ENCODE results near the gene GPR150.

GPR150 gene

DNA sequence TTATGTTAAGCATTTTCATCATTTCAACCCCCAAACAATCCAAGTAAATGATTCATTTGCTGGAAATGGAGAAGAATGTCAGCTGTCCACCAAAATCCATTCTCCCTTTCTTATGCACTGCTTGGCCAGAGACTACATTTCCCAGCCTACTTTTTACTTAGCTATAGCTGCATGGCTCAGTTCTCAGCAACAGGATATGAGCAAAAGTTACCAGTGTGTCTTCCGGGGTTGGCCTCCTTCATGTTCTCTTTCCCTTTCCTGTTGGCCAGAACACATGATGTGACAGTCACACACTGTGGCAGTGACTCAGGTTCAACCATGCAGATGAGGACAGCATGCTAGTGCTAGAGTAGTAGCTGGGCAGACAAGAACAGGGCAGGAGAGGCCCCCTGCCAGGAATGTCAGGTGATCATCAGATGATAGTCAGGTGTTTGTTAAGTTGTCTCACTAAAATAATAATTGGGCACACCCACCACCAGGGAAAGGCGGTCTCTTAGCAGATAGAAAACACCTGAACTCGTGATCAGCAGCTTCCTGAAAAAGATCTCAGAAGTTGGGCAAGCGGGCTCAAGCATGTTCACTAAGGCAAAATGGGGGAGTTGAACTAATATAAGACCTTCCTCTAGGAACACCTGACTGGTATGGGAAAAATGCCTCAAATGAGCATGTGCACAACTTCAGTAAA, 12.2 kb downstream of the GPR150 start:
- TF ChIP-seq POLR2AphosphoS5 (IDR thresholded peaks at IDR 0.05; ENCODE audit: low read depth, low read length) = no peak
- no peak for TF ChIP-seq SIN3A (IDR thresholded peaks at IDR 0.05; ENCODE audit: borderline replicate concordance, insufficient read depth, low read length)
- no peak for TF ChIP-seq TAF1 (IDR thresholded peaks at IDR 0.05; ENCODE audit: borderline replicate concordance, insufficient read depth, low read length)
- TF ChIP-seq, protein P1, sequence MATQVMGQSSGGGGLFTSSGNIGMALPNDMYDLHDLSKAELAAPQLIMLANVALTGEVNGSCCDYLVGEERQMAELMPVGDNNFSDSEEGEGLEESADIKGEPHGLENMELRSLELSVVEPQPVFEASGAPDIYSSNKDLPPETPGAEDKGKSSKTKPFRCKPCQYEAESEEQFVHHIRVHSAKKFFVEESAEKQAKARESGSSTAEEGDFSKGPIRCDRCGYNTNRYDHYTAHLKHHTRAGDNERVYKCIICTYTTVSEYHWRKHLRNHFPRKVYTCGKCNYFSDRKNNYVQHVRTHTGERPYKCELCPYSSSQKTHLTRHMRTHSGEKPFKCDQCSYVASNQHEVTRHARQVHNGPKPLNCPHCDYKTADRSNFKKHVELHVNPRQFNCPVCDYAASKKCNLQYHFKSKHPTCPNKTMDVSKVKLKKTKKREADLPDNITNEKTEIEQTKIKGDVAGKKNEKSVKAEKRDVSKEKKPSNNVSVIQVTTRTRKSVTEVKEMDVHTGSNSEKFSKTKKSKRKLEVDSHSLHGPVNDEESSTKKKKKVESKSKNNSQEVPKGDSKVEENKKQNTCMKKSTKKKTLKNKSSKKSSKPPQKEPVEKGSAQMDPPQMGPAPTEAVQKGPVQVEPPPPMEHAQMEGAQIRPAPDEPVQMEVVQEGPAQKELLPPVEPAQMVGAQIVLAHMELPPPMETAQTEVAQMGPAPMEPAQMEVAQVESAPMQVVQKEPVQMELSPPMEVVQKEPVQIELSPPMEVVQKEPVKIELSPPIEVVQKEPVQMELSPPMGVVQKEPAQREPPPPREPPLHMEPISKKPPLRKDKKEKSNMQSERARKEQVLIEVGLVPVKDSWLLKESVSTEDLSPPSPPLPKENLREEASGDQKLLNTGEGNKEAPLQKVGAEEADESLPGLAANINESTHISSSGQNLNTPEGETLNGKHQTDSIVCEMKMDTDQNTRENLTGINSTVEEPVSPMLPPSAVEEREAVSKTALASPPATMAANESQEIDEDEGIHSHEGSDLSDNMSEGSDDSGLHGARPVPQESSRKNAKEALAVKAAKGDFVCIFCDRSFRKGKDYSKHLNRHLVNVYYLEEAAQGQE (IDR thresholded peaks at IDR 0.05; ENCODE audit: insufficient read depth in 1 of 2, low read depth in 2 of 2, low read length in 2 of 2) = no peak
- TF ChIP-seq FOXP2 (optimal IDR thresholded peaks at IDR 0.05; ENCODE audit: borderline replicate concordance, extremely low read depth, extremely low read length, insufficient read depth) = no peak

GRCh38 chr5:95633671-95634070, 13.8 kb downstream of the GPR150 start:
- TF ChIP-seq, protein P1 (IDR thresholded peaks at IDR 0.05; ENCODE audit: insufficient read depth in 1 of 2, low read depth in 2 of 2, low read length in 2 of 2) = no peak
- no peak for TF ChIP-seq SIN3A (IDR thresholded peaks at IDR 0.05; ENCODE audit: borderline replicate concordance, insufficient read depth, low read length)
- no peak for TF ChIP-seq FOXP2 (optimal IDR thresholded peaks at IDR 0.05; ENCODE audit: borderline replicate concordance, extremely low read depth, extremely low read length, insufficient read depth)

DNA sequence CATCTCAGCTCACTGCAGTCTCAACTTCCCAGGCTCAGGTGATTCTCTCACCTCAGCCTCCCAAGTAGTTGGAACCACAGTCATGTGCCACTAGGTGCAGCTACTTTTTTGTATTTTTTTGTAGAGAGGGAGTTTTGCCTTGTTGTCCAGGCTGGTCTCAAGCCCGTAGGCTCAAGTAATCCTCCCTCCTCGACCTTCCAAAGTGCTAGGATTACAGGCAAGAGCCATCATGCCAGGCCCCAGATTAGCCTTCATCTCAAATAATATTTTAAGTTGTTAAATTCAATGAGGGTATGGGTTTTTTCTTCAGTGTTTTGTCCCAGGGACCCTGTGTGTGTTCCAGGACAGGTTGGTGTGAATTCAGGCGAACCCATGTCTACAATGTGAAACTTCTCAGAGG, 14.2 kb downstream of the GPR150 start:
- TF ChIP-seq SIN3A (IDR thresholded peaks at IDR 0.05; ENCODE audit: borderline replicate concordance, insufficient read depth, low read length) = no peak
- TF ChIP-seq FOXP2 (optimal IDR thresholded peaks at IDR 0.05; ENCODE audit: borderline replicate concordance, extremely low read depth, extremely low read length, insufficient read depth) = no peak
- TF ChIP-seq TAF1 (IDR thresholded peaks at IDR 0.05; ENCODE audit: borderline replicate concordance, insufficient read depth, low read length) = no peak
- TF ChIP-seq, protein P1 (IDR thresholded peaks at IDR 0.05; ENCODE audit: insufficient read depth in 1 of 2, low read depth in 2 of 2, low read length in 2 of 2) = no peak
- no peak for TF ChIP-seq POLR2AphosphoS5 (IDR thresholded peaks at IDR 0.05; ENCODE audit: low read depth, low read length)

DNA sequence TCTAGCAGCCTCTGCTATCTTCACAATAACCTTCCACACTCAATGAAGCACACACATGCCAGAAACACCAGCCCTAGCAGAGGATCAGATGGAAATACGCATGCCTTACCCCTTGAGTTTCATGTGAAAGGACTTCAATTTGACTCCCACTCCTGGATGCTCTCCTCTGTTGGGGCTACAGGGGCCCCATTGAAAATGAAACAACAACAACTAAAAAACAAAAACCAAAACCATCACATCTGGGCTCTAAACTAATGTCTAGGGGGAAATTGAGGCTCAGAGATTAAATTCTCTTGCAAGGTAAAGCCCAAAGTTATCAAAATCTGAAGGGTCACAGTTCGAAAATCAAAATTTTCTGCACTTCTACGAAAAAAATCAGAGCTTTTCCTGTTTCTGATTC, 18.7 kb downstream of the GPR150 start:
- no peak for TF ChIP-seq POLR2AphosphoS5 (IDR thresholded peaks at IDR 0.05; ENCODE audit: low read depth, low read length)
- TF ChIP-seq, protein P1 (IDR thresholded peaks at IDR 0.05; ENCODE audit: insufficient read depth in 1 of 2, low read depth in 2 of 2, low read length in 2 of 2) = no peak
- no peak for TF ChIP-seq TAF1 (IDR thresholded peaks at IDR 0.05; ENCODE audit: borderline replicate concordance, insufficient read depth, low read length)
- TF ChIP-seq SIN3A (IDR thresholded peaks at IDR 0.05; ENCODE audit: borderline replicate concordance, insufficient read depth, low read length) = no peak

DNA sequence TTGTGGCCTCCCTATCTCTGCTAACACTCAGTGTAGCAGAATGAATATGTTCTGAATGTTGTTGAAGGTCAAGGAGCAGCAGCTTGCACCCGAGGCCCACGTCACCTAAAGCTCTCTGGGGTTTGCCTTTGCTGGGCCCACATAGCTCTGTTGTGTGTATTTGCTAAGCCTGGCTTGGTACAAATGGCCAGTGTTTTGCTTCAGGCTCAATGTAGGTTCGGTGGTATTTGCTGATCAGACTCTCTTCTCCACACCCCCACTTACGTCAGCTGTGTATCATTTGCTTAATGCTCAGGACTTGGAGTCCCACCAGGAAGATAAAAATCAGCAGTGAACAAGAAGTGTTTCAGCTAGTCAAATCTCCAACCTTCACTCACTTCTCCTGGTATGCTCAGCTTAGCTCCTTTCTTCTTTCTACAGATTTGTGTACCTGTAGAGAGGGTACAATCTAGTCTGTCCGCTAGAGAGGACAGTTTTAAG, 21.9 kb downstream of the GPR150 start:
- TF ChIP-seq POLR2AphosphoS5 (IDR thresholded peaks at IDR 0.05; ENCODE audit: low read depth, low read length) (no peak), SIN3A (IDR thresholded peaks at IDR 0.05; ENCODE audit: borderline replicate concordance, insufficient read depth, low read length) (no peak), TAF1 (IDR thresholded peaks at IDR 0.05; ENCODE audit: borderline replicate concordance, insufficient read depth, low read length) (no peak), FOXP2 (optimal IDR thresholded peaks at IDR 0.05; ENCODE audit: borderline replicate concordance, extremely low read depth, extremely low read length, insufficient read depth) (no peak)
- TF ChIP-seq, protein P1 (IDR thresholded peaks at IDR 0.05; ENCODE audit: insufficient read depth in 1 of 2, low read depth in 2 of 2, low read length in 2 of 2) = no peak

All from PFSK-1 (cell line).